Measurements from ENCODE around the gene RAB24. TPM values are rescaled to one million over a fixed set of nuclear protein-coding genes. Genes with fewer than 3 reads are reported as not detected.

The RAB24 gene
- total and polyA plus RNA-seq, 2 donors = 9.7 to 50.6 TPM

DNA sequence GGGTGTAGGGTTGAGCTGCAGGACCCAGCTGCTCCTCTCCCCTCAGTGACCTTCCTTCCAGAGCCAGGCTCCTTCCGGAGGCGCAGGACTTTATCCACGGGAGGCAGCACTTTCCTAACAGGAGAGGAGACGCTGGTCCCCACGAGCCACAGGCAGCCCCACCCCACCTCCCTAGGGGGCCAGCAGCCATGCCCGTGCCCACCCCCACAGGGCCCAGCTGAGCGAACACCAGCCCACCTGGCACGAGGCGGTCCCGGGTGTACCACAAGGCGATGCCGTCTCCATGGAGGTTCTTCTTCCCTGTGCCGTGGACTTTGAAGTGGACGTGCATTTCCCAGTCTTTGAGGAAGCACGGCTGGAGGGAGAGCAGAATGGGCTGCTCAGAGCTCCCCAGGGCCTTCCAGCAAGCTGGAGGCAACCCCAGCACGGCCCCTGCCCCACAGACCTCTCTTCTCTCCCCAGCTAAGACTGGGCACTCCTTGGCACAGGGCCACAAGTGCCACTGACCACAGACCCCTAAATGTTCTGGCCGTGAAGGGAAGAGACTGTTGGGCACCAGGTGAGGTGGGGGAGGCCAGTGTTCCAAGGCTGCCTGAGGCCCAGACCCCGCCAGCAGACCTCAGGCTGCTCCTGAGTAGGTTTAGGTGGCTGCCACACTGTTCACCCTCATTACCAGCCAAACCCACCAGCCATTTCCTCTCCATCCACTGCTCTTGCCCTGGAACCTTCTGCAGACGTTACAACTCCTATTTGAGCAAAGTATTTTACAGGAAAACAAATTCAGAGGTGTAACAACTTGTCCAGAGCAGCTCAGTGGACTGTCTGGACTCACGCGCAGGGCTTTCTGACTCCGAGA, 35.0 kb upstream of the RAB24 start:
- Histone ChIP-seq H3K36me3 (ENCODE audit: insufficient read depth) (peaks cover 13% of the 10 kb centered on the region), H3K4me3 (ENCODE audit: low read depth, low read length) (no peak overlapping the region), H3K4me1 (ENCODE audit: insufficient read depth) (no peaks in the 10 kb centered on the region), H3K27ac (ENCODE audit: low read depth) (no peak overlapping the region)
- WGBS = 85% methylated on average over 22 of the region's 22 CpGs
- no peak for DNase-seq (ENCODE audit: extremely low spot score)

- Histone ChIP-seq H3K27ac (ENCODE audit: low read depth) (no peak overlapping the region), H3K4me1 (ENCODE audit: insufficient read depth) (no peaks in the 10 kb centered on the region), H3K36me3 (ENCODE audit: insufficient read depth) (peaks cover 13% of the 10 kb centered on the region), H3K4me3 (ENCODE audit: low read depth, low read length) (no peak overlapping the region)
- WGBS = 94% methylated on average over 36 of the region's 36 CpGs
- no peak for DNase-seq (ENCODE audit: extremely low spot score)
These were observed 33.3 kb upstream of the RAB24 start for GRCh38 chr5:177336603-177337494.

GRCh38 chr5:177336112-177336511, 32.6 kb upstream of the RAB24 start:
- Histone ChIP-seq H3K27ac (ENCODE audit: low read depth) (no peak overlapping the region), H3K4me3 (ENCODE audit: low read depth, low read length) (no peak overlapping the region), H3K36me3 (ENCODE audit: insufficient read depth) (peaks cover 13% of the 10 kb centered on the region), H3K4me1 (ENCODE audit: insufficient read depth) (no peaks in the 10 kb centered on the region)
- DNase-seq (ENCODE audit: extremely low spot score) = no peak
- 73% methylated on average over 12 of the region's 12 CpGs for WGBS

DNA sequence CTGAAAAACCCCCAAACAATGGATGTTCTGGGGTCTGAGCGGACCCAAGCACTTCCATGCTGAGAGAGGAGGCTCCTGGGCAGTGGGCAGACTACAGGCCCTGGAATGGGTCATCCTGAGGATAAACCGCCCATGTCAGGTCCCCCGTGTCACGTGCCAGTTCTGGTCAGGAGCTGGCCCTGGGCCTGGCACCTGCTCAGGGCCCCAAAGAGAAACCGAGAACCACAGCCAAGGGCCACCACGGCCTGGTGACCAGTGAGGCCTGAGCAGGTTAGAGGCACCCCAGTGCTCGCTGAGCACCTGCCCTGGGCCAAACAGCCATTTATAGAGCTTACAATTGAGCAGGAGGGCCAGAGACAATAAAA, 32.2 kb upstream of the RAB24 start:
- no peak for DNase-seq (ENCODE audit: extremely low spot score)
- Histone ChIP-seq H3K4me1 (ENCODE audit: insufficient read depth) (no peaks in the 10 kb centered on the region), H3K36me3 (ENCODE audit: insufficient read depth) (peaks cover 13% of the 10 kb centered on the region), H3K27ac (ENCODE audit: low read depth) (no peak overlapping the region), H3K4me3 (ENCODE audit: low read depth, low read length) (no peak overlapping the region)
- WGBS = 92% methylated on average over 7 of the region's 7 CpGs

DNA sequence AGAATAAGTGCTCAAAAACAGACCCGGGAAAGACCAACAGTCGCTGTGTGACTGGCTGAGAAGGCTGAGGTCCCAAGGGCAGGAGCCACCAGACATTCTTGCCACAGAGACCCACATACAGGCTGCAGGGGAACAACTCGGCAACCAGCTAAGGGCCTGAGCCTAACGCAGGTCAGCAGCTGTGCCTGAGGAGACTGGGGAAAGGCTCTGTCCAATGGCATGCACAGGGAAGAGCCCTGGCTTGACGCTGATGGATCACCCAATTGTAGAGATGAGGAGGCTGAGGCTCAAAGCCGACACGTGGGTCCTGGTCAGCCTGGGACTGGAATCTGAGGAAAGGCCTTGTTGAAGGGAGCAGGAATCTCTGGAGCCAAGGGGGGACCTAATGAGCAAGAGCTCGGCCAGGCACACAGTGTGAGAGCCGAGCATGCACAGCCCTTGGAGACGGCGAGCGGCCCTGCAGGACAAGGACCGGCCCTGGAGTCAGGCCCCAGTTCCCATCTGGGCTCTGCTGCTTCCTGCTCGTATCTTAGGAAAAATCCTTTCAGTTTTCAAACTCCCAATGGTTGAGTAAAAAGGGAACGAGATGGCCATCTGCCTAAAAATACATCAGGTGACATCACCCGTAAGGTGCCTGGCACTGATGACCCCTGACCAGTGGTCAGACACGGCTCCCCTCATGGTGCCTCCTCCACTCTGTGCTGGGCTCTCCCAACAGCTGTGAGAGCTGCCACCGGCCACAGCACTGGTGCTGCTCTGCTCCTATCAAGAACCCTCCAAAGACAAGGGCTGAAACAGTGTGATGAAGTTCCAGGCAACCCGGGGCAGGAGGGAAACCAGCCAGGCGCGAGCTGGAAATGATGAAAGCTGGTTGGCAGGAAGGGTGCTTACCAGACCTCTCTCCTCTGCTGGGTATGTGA, 31.5 kb upstream of the RAB24 start:
- Histone ChIP-seq H3K4me3 (ENCODE audit: low read depth, low read length) (no peak overlapping the region), H3K36me3 (ENCODE audit: insufficient read depth) (peaks cover 13% of the 10 kb centered on the region), H3K27ac (ENCODE audit: low read depth) (no peak overlapping the region), H3K4me1 (ENCODE audit: insufficient read depth) (no peaks in the 10 kb centered on the region)
- 89% methylated on average over 21 of the region's 21 CpGs for WGBS
- DNase-seq (ENCODE audit: extremely low spot score) = no peak

DNA sequence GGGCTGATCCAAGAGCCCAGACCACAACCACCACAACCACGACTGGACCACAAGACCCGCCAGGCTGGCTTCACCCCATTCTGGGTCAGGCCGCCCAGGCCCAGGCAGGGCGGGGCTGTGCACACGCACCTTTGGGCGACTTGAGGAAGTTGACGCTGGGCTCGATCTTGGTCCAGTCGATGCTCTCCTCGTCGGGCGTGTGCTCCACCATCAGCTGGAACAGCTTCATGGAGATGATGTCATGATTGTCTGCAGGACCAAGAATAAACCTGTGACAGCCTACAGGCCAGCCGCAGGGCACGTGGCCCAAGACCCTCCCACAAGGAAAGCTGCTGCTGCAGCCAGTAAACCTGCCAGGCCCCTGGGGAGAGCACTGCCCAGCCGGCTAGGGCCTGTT, 30.6 kb upstream of the RAB24 start:
- Histone ChIP-seq H3K27ac (ENCODE audit: low read depth) (no peak overlapping the region), H3K4me1 (ENCODE audit: insufficient read depth) (no peaks in the 10 kb centered on the region), H3K36me3 (ENCODE audit: insufficient read depth) (peaks cover 13% of the 10 kb centered on the region), H3K4me3 (ENCODE audit: low read depth, low read length) (no peak overlapping the region)
- 79% methylated on average over 15 of the region's 15 CpGs for WGBS
- no peak for DNase-seq (ENCODE audit: extremely low spot score)

DNA sequence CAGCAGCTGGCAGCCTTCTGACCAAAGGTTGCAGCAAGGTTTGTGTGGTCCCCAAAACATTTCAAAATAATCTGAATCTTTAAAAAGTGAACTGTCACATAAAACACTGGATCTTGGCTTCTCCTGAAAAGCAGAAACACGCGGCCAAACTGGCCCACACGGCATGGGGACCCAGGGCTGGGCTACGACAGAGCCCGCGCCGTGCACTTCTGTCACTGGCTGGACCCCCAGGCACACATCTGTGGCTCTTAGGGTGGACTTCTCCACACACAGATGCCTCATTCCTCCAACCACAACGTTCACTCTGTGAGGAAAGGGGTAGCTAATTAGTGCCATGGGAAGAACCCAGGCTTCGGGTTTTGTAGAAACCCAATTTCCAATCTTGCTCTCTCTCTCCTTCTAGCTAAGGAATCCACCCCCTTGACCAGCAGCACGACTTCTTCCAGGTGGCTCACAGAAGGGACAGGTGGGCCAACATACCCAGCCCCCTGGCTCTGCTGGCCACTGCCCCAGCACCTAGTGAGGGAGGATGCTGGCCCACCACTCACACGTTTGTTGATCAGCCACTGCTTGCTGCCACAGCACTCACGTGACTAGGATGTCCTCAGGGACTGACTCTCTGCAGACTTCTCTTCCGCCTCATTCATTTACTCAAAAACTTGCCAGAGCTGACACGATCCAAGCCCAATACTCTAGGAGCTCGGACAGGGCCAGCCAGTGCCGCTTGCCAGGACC, 30.1 kb upstream of the RAB24 start:
- Histone ChIP-seq H3K36me3 (ENCODE audit: insufficient read depth) (peaks cover 13% of the 10 kb centered on the region), H3K27ac (ENCODE audit: low read depth) (no peak overlapping the region), H3K4me3 (ENCODE audit: low read depth, low read length) (no peak overlapping the region), H3K4me1 (ENCODE audit: insufficient read depth) (no peaks in the 10 kb centered on the region)
- no peak for DNase-seq (ENCODE audit: extremely low spot score)
- 92% methylated on average over 16 of the region's 16 CpGs for WGBS

DNA sequence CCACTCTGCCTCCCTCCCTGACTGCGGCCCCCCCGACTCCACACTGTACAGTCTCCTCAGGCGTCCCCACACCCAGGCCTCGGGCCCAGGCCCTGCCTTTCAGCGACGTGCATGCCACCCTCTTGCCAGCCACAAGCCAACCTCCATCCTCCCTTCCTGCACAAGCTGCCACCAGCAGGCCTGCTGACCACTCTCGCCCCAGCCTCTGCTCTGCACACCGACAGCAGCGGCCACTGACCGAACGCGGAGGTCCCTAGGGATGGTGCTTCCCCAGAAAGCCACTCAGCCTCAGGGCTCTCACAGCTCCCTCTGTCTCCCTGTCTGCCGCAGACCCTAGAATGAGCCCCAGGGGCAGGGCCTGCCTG, 29.4 kb upstream of the RAB24 start:
- WGBS = 86% methylated on average over 13 of the region's 13 CpGs
- DNase-seq (ENCODE audit: extremely low spot score) = no peak
- Histone ChIP-seq H3K4me3 (ENCODE audit: low read depth, low read length) (no peak overlapping the region), H3K36me3 (ENCODE audit: insufficient read depth) (peaks cover 13% of the 10 kb centered on the region), H3K27ac (ENCODE audit: low read depth) (no peak overlapping the region), H3K4me1 (ENCODE audit: insufficient read depth) (no peaks in the 10 kb centered on the region)

GRCh38 chr5:177332031-177332895, 28.7 kb upstream of the RAB24 start:
- Histone ChIP-seq H3K36me3 (ENCODE audit: insufficient read depth) (peaks cover 13% of the 10 kb centered on the region), H3K4me1 (ENCODE audit: insufficient read depth) (no peaks in the 10 kb centered on the region), H3K27ac (ENCODE audit: low read depth) (no peak overlapping the region), H3K4me3 (ENCODE audit: low read depth, low read length) (no peak overlapping the region)
- WGBS = 90% methylated on average over 35 of the region's 35 CpGs
- DNase-seq (ENCODE audit: extremely low spot score) = no peak

DNA sequence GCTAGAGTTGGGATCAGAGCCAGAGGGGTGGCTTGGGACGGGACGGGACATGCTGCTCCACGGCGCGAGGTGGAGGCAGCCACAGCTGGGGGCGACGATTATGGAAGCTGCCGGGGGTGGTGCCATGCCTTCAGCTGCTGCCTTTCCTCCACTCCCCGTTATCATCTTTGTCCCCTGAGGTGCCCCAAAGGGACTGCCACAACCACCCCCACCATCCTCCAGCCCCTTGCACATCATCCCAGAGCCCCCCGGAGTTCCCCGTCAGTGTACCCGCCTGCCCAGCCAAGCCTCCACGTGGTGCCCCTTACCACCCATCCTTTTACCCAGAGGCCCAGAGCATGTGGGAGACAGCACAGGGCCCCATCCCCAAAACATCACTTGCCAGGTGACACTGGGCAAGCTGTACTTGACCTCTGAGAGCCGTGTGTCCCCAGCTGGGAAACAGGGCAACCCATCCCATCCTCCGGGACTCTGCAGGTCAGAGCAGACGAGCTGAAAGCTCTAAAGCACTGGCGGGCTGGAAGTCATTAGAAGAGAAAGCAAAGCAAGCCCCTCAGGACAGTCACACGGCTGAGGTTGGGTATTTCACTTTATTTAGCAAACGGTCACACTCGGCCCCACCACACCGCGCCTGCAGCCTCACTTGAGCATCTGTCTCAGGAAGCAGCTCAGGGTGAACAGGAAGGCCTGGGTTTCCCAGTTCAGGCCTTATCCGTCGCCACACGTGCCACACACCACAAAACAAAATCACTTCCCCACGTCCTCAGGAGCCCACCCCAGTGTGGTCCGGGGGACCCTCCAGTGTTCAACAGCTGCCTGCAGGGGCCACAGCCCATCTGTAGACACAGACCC, 27.7 kb upstream of the RAB24 start:
- 82% methylated on average over 27 of the region's 27 CpGs for WGBS
- Histone ChIP-seq H3K27ac (ENCODE audit: low read depth) (no peak overlapping the region), H3K36me3 (ENCODE audit: insufficient read depth) (peaks cover 10% of the 10 kb centered on the region), H3K4me3 (ENCODE audit: low read depth, low read length) (no peak overlapping the region), H3K4me1 (ENCODE audit: insufficient read depth) (no peaks in the 10 kb centered on the region)
- no peak for DNase-seq (ENCODE audit: extremely low spot score)

- no peaks in the 10 kb centered on the region for H3K4me1 ChIP-seq (ENCODE audit: insufficient read depth)
- no peak overlapping the region for H3K4me3 ChIP-seq (ENCODE audit: low read depth, low read length)
- WGBS = 92% methylated on average over 6 of the region's 6 CpGs
- H3K27ac ChIP-seq (ENCODE audit: low read depth) = no peak overlapping the region
- H3K36me3 ChIP-seq (ENCODE audit: insufficient read depth) = peaks cover 7% of the 10 kb centered on the region
- no peak for DNase-seq (ENCODE audit: extremely low spot score)
These were observed 26.4 kb upstream of the RAB24 start for GRCh38 chr5:177329883-177330282.
